GM18502 (cell line): ENCODE results near the gene GNAO1.

Experiments used
- ATAC-seq: cut with Tn5 transposase; IDR thresholded peaks from one replicate; pipeline ENCODE4 v1.9.1; 2021; ENCODE audit warnings: mild to moderate bottlenecking; ENCODE audit not compliant: unreplicated experiment, poor library complexity

GNAO1 gene

DNA sequence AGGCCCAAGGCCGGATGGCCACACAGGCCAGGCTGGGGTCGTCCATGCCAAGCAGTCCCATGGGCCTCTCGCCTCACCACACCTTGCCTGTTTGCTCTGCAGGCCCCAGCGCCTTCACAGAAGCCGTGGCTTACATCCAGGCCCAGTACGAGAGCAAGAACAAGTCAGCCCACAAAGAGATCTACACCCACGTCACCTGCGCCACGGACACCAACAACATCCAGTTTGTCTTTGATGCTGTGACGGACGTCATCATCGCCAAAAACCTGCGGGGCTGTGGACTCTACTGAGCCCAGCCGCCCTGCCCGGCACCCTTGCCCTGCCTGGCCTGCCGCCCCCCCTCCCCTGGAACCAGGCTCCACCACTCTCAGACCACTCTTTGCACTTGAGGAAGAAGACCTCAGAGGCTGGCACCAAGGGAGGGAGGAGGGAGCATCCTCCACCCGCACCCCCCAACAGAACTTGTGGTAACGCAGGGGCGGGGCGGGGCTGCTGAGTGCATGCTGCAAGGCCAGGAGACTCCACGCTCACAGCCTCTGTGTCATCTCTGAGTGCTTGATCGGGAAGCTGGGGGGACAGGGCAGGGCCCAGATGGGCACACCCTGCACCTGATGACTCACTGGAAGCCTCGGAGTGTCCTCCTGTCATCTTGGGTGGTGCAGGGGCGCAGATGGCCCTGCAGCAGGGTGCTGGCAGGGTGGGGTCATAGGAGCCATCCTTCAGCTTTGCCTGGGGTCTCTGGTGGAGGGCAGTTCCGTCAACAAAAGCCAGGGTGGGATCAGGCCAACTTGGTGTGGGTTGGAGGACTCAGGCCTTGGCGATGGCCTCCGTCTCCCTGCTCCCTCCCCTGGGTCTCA is 152.6 kb downstream of the GNAO1 start:
- no peak for ATAC-seq

DNA sequence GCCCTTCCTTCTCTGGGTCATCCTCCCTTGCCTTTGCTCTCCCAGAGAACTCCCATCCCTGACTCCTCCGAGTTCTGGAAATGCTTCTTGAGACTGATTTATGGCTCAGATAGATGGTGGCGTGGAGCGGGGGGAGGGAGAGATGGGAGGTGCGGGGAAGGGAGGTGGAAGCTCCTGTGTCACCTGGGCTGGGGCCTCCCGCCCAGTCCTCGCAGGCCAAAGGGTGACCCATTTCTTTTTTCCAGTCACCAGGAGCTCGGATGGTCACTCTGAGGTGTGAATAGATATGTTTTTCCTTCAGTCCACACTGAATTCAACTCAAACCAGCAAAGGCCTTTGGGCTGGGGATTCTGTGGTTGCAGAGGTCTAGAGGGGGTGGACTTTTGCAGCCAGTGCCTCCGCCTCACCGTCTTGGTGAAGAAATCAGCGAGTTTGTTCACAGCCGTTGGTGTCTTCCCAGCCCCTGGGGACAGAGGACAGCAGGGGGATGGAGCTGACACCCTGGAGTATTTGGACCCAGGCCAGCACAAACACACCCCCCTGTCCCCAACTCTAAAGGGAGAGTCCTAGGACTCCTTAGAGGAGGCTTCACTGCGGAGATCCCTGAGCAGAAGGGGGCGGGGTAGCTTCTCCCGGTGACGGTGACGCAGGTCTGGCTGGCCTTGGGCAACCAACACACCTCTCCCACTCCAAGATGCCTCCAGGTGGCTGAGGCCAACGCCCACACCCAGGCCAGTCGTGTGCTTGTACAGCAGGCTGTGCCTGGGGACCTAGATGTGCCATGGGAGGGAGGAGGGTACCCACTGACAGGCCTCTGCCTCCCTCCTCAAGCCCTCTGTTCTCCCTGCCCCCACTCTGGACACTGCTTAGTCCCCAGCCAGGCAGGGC is 153.5 kb downstream of the GNAO1 start:
- ATAC-seq, result no peak

DNA sequence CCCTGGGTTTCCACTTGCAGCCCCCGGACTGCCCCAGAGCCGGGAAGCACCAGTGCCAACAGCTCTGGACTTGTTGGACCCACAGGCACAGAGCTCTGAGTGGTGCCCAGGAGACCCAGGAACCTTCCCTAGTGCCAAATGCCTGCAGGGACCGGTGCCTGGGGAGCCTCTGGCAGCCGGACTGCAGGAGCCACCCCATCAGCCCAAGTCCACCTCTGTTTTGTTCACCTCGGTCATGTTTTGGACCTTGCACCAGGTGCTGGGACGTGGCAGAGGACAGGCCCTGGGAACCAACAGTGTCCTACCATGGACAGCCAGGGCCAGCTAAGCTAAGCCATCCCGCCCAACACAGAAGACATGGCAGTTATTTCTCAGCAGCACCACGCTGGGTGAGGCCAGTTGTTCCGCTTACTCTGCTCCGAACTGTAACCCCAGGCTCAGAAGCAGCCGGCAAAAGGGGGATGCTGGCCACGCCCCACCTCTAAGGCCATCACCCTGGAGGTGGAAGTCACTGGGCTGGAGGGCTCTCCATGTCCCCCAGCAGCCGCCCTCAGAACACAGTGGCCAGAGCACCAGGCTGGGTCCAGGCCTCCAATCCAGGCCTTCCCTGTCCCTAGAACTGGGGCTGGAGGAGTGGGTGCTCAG is 154.2 kb downstream of the GNAO1 start:
- no peak for ATAC-seq

DNA sequence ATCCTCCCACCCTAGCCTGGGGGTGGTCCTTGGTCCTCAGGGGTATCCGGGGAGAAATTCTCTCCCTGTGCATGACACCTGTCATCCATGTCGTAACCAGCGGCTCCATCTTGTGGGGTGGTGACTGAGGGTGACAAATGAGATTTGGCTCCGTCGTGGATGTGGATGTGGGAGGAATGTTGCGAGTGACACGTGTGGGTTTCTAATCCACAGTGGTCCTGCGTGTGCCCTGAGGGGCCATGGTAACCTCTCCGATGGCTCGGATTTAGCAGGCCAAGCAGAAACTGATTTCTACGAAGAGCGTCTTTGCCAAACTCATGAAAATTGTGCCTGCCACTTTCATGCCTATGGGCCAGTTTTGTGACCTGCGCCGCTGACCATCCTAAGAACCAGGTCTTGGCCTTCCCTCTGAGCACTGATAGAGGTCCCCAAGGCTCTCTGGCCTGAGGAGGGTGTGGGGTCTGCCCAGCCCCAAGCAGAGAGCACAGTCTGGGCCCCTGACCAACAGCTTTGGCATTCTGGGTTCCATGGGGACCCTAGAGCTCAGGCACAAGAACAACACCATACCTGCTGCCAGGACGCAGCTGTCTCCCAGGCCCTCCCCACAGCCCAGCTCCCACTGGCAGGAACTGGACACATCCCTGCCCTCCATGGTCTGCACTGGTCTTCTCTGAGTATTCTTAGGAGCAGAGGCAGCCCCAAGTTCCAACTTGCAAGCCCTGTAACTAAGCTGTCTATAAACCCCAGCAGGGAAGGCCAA is 155.0 kb downstream of the GNAO1 start:
- no peak for ATAC-seq

DNA sequence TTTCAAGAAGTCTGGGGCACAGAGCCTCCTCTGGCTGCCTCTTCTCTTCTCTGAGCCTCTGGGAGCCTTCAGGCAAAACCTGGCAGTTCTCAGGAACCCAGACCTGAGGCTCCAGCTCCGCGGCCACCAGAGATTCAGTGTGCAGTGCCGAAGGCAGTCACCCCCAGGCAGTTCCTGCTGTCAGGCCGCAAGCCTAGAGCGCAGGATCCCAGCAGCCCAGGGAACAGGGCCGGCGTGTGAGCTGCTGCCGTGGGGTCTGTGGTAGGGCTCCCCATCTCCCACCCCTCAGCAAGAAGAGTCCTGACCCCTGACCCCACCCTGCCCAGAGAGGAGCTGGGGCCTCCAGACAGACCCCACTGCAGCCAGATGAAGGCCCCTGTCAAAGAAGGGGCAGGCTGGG is 155.9 kb downstream of the GNAO1 start:
- ATAC-seq, result no peak

DNA sequence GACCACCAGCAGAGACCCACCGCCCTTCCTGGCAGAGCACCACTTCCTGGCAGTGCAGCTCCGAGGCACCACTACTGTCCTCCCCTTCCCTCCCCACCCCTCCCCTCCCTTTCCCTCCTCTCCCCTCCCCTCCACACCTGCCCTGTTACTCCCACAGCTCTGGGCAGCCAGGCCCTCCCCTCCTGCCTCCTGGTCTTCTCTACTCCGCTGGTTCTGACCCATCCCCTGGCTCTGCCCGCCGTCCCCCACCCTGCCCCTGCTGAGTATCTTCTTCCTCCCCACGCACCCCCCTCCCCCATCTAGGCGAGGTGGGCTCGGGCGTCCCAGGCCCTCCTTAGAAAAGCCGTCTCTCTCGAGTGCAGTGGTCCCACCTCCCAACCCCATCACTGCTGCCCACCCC is 156.4 kb downstream of the GNAO1 start:
- no peak for ATAC-seq

DNA sequence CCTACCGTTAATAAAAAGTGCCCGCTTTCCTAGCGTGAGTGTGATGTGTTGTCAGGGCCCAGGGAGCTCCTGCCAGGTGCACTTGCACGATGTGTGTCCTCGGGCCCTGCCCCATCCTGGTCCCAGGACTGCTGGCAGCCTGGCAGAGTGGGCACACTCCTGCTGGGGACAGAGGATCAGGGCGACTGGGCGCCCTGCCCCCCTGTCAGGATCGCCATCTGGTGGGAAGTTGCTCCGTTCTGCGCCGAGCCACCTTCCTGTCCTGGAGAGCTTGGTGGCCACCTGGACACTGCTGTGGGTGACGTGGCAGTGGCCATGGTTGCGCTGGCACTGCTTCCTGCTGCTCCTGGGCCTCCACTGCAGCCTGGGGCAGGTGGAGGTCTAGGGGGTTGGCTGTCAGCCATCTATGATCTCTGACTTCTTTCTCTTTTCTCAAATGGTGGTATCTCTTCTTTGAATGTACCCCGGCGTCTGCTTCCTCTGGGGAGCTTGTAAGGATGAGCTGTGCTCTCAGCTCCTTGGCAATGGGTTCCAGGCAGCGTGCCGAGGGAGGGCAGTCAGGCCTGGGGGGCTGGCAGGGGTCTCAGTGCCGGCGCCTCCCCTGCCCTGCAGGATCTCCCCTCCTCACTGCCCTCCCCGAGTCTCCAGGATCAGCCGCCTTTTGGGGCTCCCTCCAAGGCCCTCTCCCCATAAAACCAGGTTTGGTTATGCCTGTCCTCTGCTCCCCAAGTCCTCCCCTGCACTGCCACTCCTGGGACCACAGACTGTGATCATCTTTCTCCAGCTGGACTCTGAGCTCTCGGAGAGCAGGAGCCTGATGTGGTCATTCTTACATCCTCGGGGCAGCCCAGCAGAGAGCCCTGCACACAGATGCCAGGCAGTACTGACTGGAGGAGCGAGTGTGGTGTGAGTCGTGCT is 157.1 kb downstream of the GNAO1 start:
- ATAC-seq, result no peak

DNA sequence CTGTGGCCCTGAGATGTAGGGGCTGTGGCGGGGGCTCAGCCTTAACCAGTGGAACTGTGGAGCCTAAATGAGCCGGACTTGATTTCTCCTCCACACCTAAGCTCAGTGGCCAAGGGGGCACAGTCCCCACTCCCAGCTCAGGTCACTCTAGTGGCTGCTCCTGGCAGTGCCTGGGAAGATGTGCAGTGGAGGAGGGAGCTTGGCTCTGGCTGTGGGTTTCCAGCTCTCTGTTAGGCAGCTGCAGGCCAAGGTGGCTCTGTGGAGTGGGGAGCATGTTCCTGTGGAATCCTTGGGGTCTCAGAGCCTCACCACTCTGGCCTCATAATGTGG is 157.8 kb downstream of the GNAO1 start:
- ATAC-seq, result no peak

DNA sequence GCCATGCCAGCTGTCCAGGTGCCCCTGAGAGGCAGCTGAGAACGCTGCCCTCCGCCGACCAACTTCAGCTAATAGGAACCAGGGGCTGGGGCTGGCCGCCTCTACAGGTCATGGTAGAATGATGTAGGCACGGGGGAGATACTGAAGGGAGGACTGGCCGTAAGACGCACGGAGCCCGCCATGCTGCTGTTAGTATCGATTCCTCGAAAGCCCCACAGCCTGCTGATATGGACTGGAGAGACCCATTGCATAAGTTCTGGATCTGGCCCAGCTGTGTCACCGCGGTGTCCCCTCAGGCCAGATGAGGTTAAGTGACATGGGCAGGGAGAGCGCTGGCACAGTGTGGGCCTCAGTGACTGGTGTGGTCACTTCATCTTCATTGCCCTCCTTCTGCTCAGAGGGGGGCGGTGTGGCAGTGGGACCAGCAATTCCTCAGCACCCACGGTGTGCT is 158.4 kb downstream of the GNAO1 start:
- no peak for ATAC-seq

DNA sequence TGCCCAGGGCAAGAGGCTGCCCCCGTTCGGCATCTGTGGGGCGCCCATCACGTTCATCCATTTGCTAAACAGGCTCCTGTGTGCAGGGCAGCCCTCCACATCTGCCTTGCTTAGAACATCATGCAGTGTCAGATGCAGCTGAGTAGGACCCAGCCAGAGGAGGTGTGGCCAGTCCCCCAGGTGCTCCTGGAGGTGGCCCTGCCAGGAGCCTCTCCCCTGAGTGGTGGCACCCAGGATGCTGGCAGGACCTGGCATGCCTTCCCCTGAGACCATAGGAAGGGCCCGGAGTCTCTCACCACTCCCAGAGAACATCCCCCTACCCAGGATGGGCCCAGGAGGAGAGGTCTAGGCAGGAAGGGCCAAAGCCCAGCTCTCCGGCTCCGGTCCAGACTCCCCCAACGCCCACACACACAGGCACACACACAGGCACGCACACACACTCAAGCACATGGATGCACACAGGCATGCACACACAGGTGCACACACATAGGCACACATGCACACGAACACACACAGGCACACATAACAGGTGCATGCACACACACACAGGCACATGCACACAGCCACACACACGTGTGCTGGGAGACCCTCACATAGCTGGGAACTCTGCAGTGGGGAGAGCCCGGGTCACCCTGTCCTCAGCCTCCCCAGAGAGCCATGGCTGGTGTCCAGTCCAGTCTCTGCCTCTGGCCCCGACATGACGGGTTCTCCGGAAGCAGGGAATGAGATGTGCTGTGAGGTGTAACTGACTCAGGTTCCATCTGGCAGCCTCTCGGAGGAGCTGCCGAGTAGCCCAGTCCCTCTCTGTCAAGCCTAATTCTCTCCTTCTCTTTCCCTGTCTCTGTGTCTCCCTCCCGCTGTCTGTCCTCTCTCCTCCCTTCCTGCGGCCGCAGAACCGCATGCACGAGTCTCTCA is 159.5 kb downstream of the GNAO1 start:
- no peak for ATAC-seq

DNA sequence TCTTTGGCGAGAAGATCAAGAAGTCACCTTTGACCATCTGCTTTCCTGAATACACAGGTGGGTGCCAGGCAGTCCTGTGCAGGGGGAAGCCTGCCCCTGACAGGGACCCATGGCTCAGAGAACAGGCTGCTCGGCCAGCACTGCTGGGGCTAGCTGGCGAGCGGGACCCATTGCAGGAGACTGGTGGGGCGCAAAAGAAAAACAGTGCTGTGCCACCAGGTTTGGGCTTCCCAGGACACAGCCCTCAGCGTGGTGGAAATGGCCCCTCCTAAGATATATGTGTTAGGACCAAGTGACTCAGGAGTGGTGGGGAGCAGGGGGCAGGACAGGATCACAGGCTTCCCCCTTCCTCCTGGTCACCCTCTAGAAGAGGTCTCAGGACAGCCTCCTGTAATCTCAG is 160.2 kb downstream of the GNAO1 start:
- ATAC-seq, result no peak

DNA sequence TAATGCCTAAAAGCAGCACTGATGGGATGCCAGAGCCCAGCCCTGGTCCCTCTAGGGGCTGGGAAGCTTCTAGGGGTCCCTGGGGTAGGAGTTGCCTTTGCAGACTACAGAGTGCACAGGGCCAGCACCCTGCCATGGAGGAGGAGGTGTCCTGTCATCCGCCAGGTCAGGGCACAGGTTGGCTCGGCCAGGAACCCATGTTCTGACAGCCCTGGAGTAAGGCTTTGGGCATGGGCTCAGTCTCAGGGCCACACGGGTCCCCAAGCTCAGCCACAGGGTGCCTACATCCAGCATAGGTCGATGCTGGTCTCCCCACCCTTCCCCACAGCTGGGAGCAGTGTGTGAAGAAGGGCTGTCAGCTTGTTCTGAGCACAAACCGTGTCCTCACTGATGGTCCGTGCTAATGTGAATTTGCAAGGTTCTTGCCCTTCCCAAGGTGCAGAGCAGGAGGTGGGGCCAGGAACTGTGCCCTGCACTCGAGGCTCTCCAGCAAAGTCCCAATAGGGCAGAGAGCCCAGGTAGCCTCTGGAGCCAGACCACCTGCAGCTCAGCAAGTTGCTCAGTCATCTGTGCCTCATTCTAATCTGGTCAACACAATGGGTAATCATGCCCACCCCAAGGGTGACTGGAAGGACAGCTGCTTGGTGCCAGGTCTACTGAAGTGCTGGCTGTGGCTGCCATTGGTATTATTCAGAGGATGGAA is 161.2 kb downstream of the GNAO1 start:
- no peak for ATAC-seq

DNA sequence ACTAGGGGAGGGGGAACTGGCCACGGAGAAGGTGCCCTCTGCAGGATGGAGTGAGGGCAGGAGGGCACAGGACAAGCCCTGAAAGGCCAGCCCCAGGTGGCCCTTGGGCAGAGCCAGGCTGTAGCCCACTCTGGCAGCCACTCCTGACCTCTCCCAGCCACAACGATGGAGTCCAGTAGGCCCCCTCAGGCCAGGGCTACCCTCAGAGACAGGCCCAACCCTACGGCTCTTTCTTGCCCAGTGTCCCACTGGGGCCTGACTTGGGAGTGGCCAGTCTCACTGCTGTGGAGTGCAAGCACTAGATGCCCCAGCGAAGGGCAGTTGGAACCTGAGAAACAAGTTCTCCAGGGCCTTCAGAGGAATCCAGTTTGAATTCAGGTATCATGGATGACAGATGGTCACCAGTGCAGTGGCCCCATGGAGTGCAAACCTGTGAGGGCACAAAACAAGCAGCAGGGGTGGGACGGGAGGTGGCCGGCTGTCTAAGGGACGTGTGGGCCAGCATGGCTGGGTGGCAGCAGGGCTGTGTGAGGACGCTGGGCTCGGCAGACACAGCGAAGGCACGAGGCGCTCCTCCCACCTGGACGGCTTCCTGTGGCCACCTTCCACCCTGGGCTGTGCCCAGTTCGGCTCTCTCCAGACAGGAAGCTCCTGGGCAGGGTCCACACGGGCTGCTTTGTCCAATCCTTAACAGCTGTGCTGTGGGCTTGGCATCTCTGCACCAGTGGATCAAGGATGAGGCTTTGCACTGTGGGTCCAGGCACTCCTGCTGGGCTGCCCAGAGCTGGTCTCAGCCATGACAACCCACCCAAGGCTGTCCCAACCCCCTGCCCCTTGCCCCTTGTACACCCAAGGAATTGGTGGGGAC is 162.0 kb downstream of the GNAO1 start:
- ATAC-seq, result no peak

DNA sequence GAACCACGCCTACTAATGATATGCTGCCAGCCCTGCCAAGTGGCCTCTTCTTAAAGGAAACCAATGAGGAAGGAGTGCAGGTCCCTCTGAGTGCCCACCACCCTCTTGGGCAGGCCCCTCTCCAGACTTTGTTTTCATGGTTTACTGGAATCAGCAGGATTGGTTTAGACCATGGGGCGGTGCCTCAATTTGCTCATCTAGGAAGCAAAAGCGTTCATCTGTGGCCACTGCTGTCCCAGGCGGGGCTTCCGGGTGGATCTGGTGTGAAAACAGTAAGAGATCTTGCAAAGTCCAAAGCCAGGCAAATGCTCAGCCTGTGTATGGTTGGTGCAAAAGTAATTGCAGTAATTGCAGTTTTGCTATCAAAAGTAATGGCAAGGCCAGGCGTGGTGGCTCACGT is 162.7 kb downstream of the GNAO1 start:
- no peak for ATAC-seq

DNA sequence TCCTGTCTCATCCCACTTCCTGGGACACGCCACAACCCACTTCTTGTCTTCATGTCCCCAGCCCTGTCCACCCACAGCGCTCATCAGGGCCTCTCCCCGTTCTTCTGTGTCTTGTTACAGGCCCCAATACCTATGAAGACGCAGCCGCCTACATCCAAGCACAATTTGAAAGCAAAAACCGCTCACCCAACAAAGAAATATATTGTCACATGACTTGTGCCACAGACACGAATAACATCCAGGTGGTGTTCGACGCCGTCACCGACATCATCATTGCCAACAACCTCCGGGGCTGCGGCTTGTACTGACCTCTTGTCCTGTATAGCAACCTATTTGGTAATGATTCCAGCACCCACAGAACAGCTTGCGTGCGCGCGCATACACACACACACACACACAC is 163.5 kb downstream of the GNAO1 start:
- no peak for ATAC-seq

DNA sequence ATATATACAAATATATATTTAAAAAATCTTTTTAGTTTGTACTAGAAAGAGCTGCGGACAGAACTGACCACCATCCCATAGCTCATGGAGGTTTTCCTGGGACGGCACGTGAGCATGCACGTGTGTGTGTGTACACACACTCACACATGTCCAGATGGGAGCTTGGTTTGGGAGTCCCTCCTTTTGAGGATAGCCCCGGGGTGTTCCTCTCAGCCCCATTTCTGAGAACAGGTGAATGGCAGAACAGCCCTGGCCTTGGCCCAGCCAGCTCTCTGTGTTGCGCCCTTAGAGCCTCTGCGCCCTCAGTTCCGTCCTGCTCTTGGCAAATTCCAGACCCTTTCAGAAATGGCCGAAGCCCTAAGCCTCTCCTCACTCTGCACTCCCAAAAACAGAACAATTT is 163.9 kb downstream of the GNAO1 start:
- no peak for ATAC-seq

DNA sequence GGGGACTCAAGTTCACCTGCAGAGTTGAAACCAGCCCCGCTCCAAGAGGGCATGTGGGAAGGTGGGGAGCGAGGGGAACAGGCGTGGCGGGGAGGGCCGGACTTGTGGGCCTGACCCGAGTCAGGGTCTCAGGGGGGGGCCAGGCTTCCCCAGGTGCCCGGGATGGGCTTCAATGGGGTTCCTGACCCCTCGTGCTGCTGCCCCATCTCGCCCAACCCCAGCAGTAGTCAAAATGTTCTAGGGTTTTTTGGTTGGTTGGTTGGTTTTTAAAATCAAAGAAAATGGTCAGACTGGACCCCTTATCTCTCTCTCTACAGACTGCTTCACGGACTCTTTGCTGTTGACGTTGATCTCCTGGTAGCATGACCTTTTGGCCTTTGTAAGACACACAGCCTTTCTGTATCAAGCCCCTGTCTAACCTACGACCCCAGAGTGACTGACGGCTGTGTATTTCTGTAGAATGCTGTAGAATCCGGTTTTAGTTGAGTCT is 164.5 kb downstream of the GNAO1 start:
- ATAC-seq, result no peak
